ENCODE measurements around the gene PSMB7. TPM values are rescaled to one million over a fixed set of nuclear protein-coding genes. Genes with fewer than 3 reads are reported as not detected.

Gene PSMB7
- total RNA-seq, 3 donors from 2014 or later = 298 to 324 (median 309) TPM

DNA sequence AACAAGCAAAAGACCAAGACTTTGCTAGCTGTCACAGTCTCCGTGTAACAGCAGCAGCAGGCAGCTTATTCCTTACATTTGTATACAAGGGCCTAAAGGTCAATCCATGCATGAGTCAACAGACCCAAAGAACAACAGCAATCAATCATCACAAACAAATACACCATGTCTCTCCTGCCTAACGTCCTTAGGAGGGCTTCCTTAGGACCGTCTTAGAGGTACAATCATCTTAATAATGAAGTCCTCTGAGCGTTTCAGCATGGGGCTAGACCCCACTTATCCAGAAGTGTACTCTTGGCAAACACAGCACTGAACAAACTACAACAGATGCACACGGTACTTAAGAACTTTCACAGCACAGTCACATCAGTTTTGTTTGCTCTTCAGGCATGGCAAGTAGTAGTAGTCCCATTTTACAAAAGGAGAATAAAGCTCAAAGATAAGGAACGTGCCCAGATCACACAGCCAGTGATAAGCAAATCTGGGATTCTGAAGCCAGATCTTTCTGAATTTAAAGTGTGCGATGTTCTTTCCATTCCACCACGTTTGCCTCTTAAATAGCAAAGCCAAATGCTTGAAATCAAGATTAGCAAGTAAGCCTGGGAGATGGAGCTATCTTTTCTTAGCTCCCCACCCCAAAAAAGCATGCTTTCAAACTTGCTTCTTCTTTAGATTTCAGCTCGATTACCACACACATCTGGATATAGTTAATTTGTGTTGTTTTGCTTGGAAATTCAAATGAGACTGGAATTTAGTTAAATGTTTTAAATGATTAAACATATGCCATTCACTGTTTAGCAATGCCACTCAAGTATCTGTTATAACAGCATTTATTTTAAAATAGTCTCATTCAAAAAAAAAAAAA is 24.2 kb downstream of the PSMB7 start:
- H3K27me3 Mint-ChIP-seq (ENCODE audit: low read depth) = no peaks in the 10 kb centered on the region
- ATAC-seq (no peak), DNase-seq (no peak)
- peaks cover 57% of the 10 kb centered on the region for H3K4me1 Mint-ChIP-seq (ENCODE audit: low read depth)
- no peaks in the 10 kb centered on the region for H3K9me3 Mint-ChIP-seq
- no peak overlapping the region for H3K4me3 Mint-ChIP-seq
- no peaks in the 10 kb centered on the region for H3K36me3 Mint-ChIP-seq (ENCODE audit: insufficient read depth)

DNA sequence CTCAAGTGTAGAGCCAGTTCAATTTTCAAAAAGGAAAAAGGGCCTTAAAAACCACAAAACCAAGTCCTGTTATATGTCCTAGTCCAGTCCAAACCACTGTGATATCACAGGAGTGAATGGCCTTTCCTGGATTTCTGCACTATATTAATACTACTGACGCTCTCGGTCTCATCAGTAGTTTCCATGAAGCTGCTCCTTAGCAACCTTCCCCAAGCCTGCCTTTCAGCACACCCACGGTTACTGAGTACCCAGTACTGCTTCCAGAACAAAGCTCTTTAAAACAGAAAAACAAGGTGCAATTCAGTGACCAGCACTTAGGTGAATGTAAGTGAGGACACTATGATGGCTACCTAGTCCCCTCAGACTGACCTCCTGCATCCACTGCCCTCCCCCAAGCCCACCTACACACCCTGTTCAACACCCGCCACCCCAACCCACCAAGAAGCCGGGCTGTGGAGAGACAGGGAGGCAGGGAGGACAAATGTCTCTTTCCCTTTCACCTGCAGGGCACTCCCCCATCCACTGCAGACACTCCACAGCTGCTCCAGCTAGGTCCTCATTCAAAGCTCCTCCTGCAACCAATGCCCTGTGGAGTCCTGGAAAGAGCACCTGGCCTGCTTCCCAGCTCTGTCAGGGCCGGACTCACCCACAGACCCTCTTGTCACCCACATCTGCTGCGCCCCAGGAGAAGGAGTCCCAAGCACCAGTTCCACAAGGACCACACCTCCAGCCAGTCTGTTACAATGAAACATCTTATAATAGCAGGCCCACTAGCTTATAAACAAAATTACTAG is 25.9 kb downstream of the PSMB7 start:
- Mint-ChIP-seq H3K9me3 (no peaks in the 10 kb centered on the region), H3K4me3 (no peak overlapping the region), H3K4me1 (ENCODE audit: low read depth) (peaks cover 47% of the 10 kb centered on the region), H3K27me3 (ENCODE audit: low read depth) (no peaks in the 10 kb centered on the region), H3K36me3 (ENCODE audit: insufficient read depth) (peaks cover 3% of the 10 kb centered on the region)
- DNase-seq (no peak), ATAC-seq (no peak)

DNA sequence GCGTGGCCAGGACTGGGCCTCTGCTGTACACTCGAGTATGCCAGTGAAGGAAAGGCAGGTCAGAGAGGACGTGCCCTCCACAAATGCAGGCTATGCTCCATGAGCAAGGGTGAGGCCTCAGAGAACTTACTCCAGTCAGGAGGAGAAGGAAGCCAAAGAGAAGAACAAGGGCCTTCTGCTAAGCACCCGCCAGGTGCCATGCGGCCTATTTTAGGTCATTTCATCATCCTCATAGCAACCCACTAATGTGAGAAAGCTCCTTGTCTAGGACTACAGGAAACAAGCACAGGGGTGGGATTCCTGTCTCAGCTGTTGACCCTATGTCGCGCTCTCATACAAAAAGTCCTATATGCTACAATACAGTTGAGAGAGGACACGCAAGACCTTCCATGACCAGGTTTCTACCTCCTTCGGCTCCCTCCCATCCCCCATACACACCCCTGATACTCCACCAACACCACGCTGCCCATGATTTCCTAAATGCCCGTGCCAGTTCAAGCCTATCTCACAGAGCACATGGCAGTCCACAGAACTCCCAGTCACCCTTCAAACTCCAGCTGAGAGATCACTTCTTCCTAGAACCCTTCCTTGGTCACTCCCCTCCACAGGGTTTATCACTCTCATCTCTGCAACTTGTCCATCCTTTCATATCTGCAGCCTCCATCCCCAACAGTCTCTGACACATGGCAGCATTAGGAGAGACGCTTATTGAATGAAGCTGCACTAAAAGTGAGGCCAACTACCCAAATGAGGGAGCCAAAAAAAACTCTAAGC is 26.8 kb downstream of the PSMB7 start:
- no peaks in the 10 kb centered on the region for H3K27me3 Mint-ChIP-seq (ENCODE audit: low read depth)
- DNase-seq = no peak
- peaks cover 9% of the 10 kb centered on the region for H3K36me3 Mint-ChIP-seq (ENCODE audit: insufficient read depth)
- peaks cover 42% of the 10 kb centered on the region for H3K4me1 Mint-ChIP-seq (ENCODE audit: low read depth)
- H3K4me3 Mint-ChIP-seq = no peak overlapping the region
- no peaks in the 10 kb centered on the region for H3K9me3 Mint-ChIP-seq
- ATAC-seq = no peak

DNA sequence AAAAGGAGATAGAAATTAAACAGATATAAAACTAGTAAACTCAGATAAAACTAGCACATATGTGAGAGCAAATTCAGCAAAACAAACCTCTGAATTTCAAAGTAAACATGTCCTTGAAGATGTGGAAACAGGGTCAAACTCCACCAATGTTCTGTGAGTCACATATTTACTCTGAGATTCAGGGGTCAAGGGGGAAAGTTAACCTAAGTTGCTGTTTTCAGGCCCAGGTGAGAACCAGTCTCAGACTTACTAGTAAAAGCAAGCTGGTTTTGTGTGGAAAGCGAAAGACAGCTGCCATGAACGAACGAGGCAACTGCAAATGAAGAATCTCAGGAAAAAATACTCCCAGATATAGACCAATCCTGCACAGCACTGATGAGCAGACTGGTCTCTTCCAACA is 29.0 kb downstream of the PSMB7 start:
- Mint-ChIP-seq H3K36me3 (ENCODE audit: insufficient read depth) (peaks cover 15% of the 10 kb centered on the region), H3K4me1 (ENCODE audit: low read depth) (peaks cover 39% of the 10 kb centered on the region)
- no peak for ATAC-seq

DNA sequence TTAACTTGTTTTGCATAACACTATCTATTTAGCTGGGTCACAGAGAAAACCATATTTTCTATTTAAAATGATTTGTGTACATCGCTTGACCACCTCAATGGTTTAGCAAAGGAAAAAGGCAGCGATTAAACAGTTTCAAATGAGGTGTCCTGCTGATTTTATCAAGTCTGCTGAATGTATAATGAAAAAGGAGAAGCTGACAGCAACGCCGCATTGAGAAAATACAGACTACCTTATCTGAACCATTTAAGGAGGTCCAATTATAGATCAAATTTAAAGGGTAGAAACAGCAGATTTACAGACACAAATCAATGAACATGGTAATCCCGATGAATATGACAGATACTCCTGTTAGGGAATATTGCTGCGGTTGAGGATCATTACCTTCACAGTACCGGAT is 29.6 kb downstream of the PSMB7 start:
- Mint-ChIP-seq H3K4me1 (ENCODE audit: low read depth) (peaks cover 34% of the 10 kb centered on the region), H3K9me3 (no peaks in the 10 kb centered on the region), H3K36me3 (ENCODE audit: insufficient read depth) (peaks cover 15% of the 10 kb centered on the region), H3K27me3 (ENCODE audit: low read depth) (no peaks in the 10 kb centered on the region), H3K4me3 (no peak overlapping the region)
- ATAC-seq (no peak), DNase-seq (no peak)

More for the DNA sequence above, 29.0 kb downstream of the PSMB7 start:
- no peak for DNase-seq
- Mint-ChIP-seq H3K27me3 (ENCODE audit: low read depth) (no peaks in the 10 kb centered on the region), H3K9me3 (no peaks in the 10 kb centered on the region), H3K4me3 (no peak overlapping the region)

DNA sequence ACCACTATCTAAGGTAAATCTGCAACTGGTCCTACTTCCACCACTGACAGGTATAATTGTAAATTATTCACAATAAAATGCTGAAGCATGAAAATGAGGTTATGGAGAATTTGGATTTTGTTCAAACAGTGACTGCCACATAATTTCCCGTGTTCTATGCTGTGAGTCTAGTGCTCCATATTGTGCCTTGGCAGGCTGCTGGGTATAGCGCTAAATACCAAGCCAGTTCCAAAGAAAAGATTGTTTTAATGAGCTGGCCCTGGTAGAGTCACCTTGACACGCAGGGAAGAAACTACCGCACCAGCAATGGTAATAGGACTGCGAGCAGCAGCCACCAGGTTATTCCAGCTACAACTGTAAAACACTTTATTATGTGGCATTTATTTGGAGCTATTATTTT is 30.4 kb downstream of the PSMB7 start:
- Mint-ChIP-seq H3K36me3 (ENCODE audit: insufficient read depth) (peaks cover 21% of the 10 kb centered on the region), H3K4me1 (ENCODE audit: low read depth) (peaks cover 32% of the 10 kb centered on the region), H3K27me3 (ENCODE audit: low read depth) (no peaks in the 10 kb centered on the region), H3K9me3 (no peaks in the 10 kb centered on the region), H3K4me3 (no peak overlapping the region)
- DNase-seq = no peak
- no peak for ATAC-seq

DNA sequence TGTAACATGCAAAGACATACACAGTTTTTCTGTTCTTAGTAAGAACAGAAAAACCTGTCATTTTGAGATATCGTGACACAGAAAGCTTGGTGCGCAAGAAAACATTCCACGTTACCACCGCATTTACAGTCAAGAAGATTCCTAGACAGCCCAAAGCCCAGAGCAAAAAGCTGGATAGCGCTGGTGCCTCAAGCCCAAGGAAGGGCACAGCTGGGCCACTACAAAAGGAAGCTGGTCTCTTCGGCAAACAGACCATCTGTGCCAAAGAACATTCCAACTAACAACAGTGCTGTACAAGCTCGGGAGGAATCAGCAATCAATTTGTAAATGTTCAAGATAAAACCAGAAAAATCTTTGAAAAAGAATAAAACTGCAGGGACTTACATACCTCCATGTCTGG is 31.0 kb downstream of the PSMB7 start:
- ATAC-seq = no peak
- Mint-ChIP-seq H3K4me3 (no peak overlapping the region), H3K36me3 (ENCODE audit: insufficient read depth) (peaks cover 24% of the 10 kb centered on the region), H3K4me1 (ENCODE audit: low read depth) (peaks cover 27% of the 10 kb centered on the region), H3K9me3 (no peaks in the 10 kb centered on the region), H3K27me3 (ENCODE audit: low read depth) (no peaks in the 10 kb centered on the region)
- DNase-seq = no peak

DNA sequence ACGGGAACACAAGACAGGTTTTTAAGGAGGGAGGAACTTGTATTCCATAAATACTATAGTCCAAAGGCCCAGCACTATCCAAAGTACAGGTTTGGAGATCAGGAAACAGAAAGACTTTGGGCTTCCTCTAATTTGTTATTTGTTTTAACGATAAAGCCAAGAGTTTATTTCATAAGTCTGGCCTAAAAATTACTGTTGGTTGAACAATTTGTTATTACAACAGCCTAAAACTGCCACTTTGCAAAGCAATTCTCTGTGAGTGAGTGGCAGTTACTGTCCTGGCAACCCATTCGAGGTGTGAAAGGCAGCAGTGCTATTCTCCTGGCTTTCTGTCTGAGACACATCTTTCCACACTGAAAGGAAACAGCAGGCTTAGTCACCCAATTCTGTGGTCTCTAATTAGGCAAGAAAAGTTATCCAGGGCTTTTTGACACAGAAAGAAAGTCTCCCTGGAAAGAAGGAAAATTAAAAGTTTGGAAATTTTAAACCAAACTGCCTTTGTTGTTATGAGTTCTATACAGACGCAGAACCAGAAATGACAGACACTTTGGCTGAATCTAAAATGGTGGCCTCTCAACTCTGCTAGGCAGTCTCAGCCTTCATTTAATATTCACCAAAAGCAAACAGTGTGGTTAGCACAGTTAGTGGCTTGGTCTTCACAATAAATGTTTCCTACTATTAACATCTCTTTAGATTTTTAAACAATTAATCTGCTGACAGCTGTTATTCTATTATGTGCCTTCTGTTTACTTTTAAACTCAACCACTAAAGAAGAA is 33.9 kb downstream of the PSMB7 start:
- Mint-ChIP-seq H3K4me3 (no peak overlapping the region), H3K4me1 (ENCODE audit: low read depth) (peaks cover 17% of the 10 kb centered on the region), H3K9me3 (no peaks in the 10 kb centered on the region), H3K27me3 (ENCODE audit: low read depth) (no peaks in the 10 kb centered on the region), H3K36me3 (ENCODE audit: insufficient read depth) (peaks cover 30% of the 10 kb centered on the region)
- DNase-seq = no peak
- no peak for ATAC-seq

DNA sequence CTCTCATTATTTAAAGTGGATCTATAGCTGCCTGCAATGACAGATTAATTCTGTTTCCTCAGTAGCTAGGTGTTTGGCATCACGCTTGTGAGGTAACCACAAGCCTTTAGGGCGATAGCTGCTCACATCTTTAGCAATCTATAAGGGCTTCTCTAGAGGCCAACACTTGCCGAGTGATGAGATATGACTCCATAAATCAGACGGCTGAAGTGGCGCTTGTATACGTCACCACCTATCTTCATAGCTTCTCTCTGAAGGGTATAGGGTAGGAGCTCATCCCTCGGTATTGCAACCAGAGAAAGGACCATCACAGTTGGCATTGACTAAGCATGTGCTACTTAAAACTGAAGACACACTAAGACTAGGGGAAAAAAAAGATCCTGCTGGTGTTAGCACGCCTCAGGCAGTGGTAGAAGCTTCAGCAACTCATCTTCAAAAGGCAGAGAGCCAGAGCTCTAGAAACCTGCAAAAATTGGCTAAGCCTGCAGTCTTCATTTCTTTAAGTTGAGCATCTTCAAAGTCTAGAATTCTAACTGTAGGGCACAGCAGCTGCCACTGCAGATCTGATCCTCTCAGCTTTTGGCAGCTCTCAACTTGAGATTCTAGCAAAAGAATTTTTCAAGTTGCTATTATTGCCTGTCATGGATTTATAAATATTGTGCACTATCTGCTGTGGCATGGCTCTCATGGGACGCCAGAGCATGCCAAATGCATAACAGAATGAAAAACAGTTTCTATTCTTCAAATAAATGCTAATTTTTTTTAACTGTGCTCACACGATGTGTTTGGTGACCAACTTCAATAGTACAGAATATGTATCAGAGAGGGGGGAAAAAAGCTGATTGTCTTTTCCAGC is 37.5 kb downstream of the PSMB7 start:
- Mint-ChIP-seq H3K4me1 (ENCODE audit: low read depth) (peaks cover 23% of the 10 kb centered on the region), H3K27me3 (ENCODE audit: low read depth) (no peaks in the 10 kb centered on the region), H3K36me3 (ENCODE audit: insufficient read depth) (peaks cover 30% of the 10 kb centered on the region), H3K9me3 (no peaks in the 10 kb centered on the region), H3K4me3 (no peak overlapping the region)
- no peak for ATAC-seq
- no peak for DNase-seq

DNA sequence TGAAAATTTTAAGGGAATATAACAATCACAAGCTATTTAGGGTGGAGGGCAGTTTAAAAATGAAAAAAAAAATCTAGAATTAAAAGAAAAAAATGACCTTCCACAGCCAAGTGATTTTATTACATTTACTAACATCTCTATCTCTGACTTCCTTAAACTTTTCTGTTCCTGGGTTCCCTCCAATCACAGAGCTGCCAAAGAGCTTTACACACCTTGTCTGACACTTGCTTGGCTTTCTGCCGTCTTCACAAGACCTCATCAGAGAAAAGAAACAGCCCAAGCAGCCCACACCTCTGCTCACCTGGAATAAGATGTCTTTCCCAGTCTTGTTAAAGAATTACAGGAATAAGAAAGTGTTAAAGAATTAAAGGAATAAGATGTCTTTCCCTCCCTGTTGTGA is 38.9 kb downstream of the PSMB7 start:
- H3K27me3 Mint-ChIP-seq (ENCODE audit: low read depth) = no peaks in the 10 kb centered on the region
- peaks cover 35% of the 10 kb centered on the region for H3K4me1 Mint-ChIP-seq (ENCODE audit: low read depth)
- H3K36me3 Mint-ChIP-seq (ENCODE audit: insufficient read depth) = peaks cover 28% of the 10 kb centered on the region
- ATAC-seq (no peak), DNase-seq (no peak)
- no peaks in the 10 kb centered on the region for H3K9me3 Mint-ChIP-seq
- no peak overlapping the region for H3K4me3 Mint-ChIP-seq

DNA sequence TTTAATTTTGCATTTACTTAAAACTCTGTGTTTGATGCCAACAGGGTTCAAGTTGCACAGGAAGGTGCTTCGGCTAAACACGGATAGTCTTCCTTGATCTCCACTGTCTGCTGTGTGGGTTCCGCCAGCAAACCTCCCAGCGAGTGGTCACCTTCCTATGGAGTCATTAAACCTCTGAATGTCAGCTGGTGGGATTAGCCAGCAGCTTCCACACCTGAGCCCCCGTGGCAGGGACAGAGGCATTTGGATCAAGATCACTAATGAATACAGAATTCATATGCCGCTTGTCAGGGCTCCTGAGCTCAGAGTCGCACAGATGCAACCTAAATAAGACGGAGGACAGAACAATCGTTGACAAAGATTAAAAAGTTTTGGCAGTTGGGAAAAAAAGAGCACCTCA is 39.5 kb downstream of the PSMB7 start:
- no peaks in the 10 kb centered on the region for H3K9me3 Mint-ChIP-seq
- no peak for ATAC-seq
- DNase-seq = no peak
- peaks cover 36% of the 10 kb centered on the region for H3K4me1 Mint-ChIP-seq (ENCODE audit: low read depth)
- H3K4me3 Mint-ChIP-seq = no peak overlapping the region
- peaks cover 28% of the 10 kb centered on the region for H3K36me3 Mint-ChIP-seq (ENCODE audit: insufficient read depth)
- H3K27me3 Mint-ChIP-seq (ENCODE audit: low read depth) = no peaks in the 10 kb centered on the region

DNA sequence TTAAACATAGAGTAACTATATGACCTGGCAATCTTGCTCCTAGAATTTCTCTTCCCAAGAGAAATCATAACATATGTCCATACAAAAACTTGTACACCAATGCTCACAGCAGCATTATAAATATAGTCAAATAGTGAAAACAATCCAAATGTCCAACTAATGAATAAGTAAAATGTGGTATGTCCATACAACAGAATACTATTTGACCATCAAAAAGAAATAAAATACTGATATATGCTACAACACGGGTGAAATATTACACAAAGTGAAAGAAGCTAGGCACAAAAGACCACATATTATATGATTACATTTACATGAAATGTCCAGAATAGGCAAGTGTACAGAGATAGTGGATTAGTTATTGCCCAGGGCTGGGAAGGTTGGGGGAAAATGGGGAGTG is 41.4 kb downstream of the PSMB7 start:
- H3K27me3 Mint-ChIP-seq (ENCODE audit: low read depth) = no peaks in the 10 kb centered on the region
- DNase-seq (no peak), ATAC-seq (no peak)
- H3K4me1 Mint-ChIP-seq (ENCODE audit: low read depth) = peaks cover 34% of the 10 kb centered on the region
- H3K4me3 Mint-ChIP-seq = no peak overlapping the region
- H3K9me3 Mint-ChIP-seq = no peaks in the 10 kb centered on the region
- H3K36me3 Mint-ChIP-seq (ENCODE audit: insufficient read depth) = peaks cover 18% of the 10 kb centered on the region

DNA sequence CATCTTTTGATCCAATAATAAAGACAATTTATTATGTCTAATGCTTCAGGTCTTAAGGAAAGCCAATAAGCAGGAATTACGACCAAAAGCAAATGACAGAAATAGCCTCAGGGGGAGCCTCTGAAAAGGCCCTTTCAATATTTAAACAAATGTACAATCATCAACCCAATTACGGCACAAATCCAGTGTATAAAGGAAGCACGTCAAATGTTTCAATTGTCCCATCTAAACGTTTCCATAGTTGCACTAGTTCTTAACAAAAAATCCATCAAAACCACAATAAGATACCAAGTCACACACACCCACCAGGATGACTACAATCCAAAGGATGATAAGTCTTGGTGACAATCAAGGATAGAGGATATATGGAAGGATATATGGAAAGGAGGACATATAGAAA is 41.9 kb downstream of the PSMB7 start:
- Mint-ChIP-seq H3K27me3 (ENCODE audit: low read depth) (no peaks in the 10 kb centered on the region), H3K4me1 (ENCODE audit: low read depth) (peaks cover 35% of the 10 kb centered on the region), H3K9me3 (no peaks in the 10 kb centered on the region), H3K4me3 (no peak overlapping the region), H3K36me3 (ENCODE audit: insufficient read depth) (peaks cover 17% of the 10 kb centered on the region)
- no peak for ATAC-seq
- no peak for DNase-seq

Data from activated T-cell treated with anti-CD3 and anti-CD28 coated beads, Interleukin-2, amount 50 U/mL, for 4 hours (primary cell).